ENCODE data around the gene PALLD.
"Not testable (repeated sequence)": the region's sequence is repeated elsewhere in the genome, so short reads cannot be mapped to it uniquely, and the experiment has no call there.

The PALLD gene

DNA sequence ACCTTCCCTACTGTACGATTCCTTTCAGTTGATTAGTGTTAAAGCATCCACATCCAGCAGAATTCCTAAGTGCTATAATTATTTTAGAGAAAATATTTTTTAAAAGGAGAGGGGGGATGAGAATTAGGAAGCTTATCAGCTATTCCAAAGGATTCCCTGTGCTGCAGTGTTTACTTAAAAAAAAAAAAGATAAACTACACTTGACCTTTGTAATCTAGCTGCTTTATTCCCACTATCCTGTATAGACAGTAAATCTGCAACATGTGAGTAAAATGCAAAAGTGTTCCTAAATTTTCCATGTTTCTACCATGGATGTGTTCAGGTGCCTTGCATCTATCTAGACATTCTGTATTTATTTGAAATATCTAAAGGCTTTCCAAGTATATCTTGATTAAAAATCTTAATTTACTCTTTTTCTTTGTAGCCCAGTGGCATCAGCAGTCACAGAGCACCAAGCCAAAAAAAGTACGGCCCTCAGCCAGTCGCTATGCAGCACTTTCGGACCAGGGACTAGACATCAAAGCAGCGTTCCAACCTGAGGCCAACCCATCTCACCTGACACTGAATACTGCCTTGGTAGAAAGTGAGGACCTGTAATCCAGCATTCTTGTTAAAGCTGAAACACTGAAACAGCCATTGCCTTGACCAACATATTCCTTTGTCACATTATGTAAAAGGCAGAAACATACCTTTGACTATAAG is 429.1 kb downstream of the PALLD start:
- ATAC-seq: no peak
- H3K4me3 Mint-ChIP-seq: no peak overlapping the region
- no peaks in the 10 kb centered on the region for H3K27me3 Mint-ChIP-seq

GRCh38 chr4:168928346-168928745 is 431.5 kb downstream of the PALLD start:
- H3K27me3 Mint-ChIP-seq: no peaks in the 10 kb centered on the region
- peaks cover 6% of the 10 kb centered on the region for H3K4me1 Mint-ChIP-seq
- DNase-seq (no peak), ATAC-seq (no peak)
- H3K27ac Mint-ChIP-seq: no peak overlapping the region
- H3K9me3 Mint-ChIP-seq: peaks cover 20 to 23% of the 10 kb centered on the region in 2 donors
- H3K4me3 Mint-ChIP-seq: no peak overlapping the region

More for the DNA sequence above, 429.1 kb downstream of the PALLD start:
- no peaks in the 10 kb centered on the region for H3K4me1 Mint-ChIP-seq
- DNase-seq: no peak
- no peak overlapping the region for H3K27ac Mint-ChIP-seq
- H3K9me3 Mint-ChIP-seq: no peaks in the 10 kb centered on the region

DNA sequence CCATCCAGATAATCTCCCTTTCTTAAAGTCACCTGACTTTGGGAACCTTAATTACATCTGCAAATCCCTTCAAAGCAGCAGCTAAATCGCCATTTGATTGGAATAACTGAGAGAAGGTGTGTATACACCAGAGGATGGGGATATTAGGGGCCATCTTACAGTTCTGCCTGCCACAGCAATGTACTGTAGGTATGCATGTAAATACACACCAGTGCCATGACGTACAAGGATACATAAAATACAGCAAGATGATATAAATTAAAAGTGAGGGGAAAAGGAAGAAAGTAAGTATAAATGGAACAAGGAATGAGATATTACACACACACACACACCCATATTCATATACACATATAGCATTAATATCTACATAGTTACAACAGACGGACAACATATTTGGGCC is 432.0 kb downstream of the PALLD start:
- DNase-seq (no peak), ATAC-seq (no peak)
- Mint-ChIP-seq H3K4me1 (peaks cover 6% of the 10 kb centered on the region), H3K4me3 (no peak overlapping the region), H3K9me3 (peaks cover 24 to 28% of the 10 kb centered on the region in 2 donors), H3K27ac (no peak overlapping the region), H3K27me3 (no peaks in the 10 kb centered on the region)

DNA sequence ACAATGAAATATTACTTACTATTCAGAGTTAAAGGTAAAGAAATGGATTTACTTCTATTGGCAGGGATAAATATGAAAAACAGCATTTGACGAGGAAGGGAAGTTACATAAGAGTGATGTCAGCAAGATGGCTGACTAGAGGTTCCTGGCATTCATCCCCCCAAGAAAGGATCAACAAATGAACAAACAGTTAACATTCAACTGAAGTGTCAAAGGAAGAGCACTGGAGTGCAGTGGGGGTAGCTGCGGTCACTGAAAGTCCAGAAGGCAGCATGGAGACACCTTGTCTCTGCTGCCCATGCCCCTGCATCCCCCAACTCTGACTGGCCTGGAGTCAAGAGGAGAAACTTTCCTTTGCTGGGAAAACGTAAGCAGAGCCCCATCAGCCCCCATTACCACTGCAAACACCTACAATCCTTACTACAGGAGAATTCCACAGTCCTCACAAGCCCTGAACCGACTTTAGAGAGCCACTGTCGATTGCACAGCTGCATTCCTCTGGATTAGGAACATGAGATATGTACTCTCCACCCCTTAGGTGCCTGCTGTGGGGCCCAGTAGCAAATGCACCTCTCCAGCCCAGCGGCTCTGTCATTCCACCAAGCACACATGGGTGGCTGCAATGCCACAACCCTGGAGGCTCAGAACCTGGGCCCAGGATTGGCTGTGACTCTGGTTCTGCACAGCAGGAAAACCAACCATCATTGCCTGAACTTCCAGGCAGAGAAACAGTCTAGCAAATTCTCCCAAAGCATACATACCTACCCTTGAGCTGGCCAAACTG is 433.8 kb downstream of the PALLD start:
- H3K27ac Mint-ChIP-seq: no peak overlapping the region
- ATAC-seq (no peak), DNase-seq (no peak)
- peaks cover 6% of the 10 kb centered on the region for H3K4me1 Mint-ChIP-seq
- H3K9me3 Mint-ChIP-seq: peaks cover 24 to 36% of the 10 kb centered on the region in 2 donors
- no peak overlapping the region for H3K4me3 Mint-ChIP-seq
- no peaks in the 10 kb centered on the region for H3K27me3 Mint-ChIP-seq

GRCh38 chr4:168931215-168931650 is 434.4 kb downstream of the PALLD start:
- Mint-ChIP-seq H3K9me3 (peaks cover 24 to 39% of the 10 kb centered on the region in 2 donors), H3K4me1 (peaks cover 6% of the 10 kb centered on the region), H3K27ac (no peak overlapping the region), H3K27me3 (no peaks in the 10 kb centered on the region), H3K4me3 (no peak overlapping the region)
- ATAC-seq (no peak), DNase-seq (no peak)

GRCh38 chr4:168932138-168932537 is 435.3 kb downstream of the PALLD start:
- DNase-seq (no peak), ATAC-seq (no peak)
- Mint-ChIP-seq H3K9me3 (peaks cover 33 to 48% of the 10 kb centered on the region in 2 donors), H3K27ac (no peak overlapping the region), H3K4me3 (no peak overlapping the region), H3K27me3 (no peaks in the 10 kb centered on the region), H3K4me1 (peaks cover 6% of the 10 kb centered on the region)

GRCh38 chr4:168933423-168933822 is 436.6 kb downstream of the PALLD start:
- DNase-seq: no peak
- Mint-ChIP-seq H3K27ac (no peak overlapping the region), H3K4me3 (no peak overlapping the region), H3K4me1 (peaks cover 6% of the 10 kb centered on the region), H3K27me3 (no peaks in the 10 kb centered on the region), H3K9me3 (peaks cover 45 to 61% of the 10 kb centered on the region in 2 donors)
- no peak for ATAC-seq

- peaks cover 51 to 60% of the 10 kb centered on the region in 2 donors for H3K9me3 Mint-ChIP-seq
- not testable (repeated sequence) for H3K27me3 Mint-ChIP-seq, H3K4me1 Mint-ChIP-seq, H3K4me3 Mint-ChIP-seq, ATAC-seq, H3K27ac Mint-ChIP-seq, DNase-seq
These were observed 440.6 kb downstream of the PALLD start for GRCh38 chr4:168937473-168937872.

GRCh38 chr4:168942985-168943384 is 446.1 kb downstream of the PALLD start:
- H3K4me3 Mint-ChIP-seq: no peak overlapping the region
- H3K4me1 Mint-ChIP-seq: no peaks in the 10 kb centered on the region
- ATAC-seq (no peak), DNase-seq (no peak)
- H3K9me3 Mint-ChIP-seq: peaks cover 22 to 27% of the 10 kb centered on the region in 2 donors
- H3K27me3 Mint-ChIP-seq: no peaks in the 10 kb centered on the region
- H3K27ac Mint-ChIP-seq: no peak overlapping the region

GRCh38 chr4:168945291-168945690 is 448.4 kb downstream of the PALLD start:
- Mint-ChIP-seq H3K27me3 (no peaks in the 10 kb centered on the region), H3K4me3 (no peak overlapping the region), H3K4me1 (no peaks in the 10 kb centered on the region), H3K9me3 (peaks cover 13 to 31% of the 10 kb centered on the region in 2 donors), H3K27ac (no peak overlapping the region)
- ATAC-seq: no peak
- no peak for DNase-seq

GRCh38 chr4:168952821-168953246 is 456.0 kb downstream of the PALLD start:
- not testable (repeated sequence) for H3K27me3 Mint-ChIP-seq, H3K4me3 Mint-ChIP-seq, DNase-seq, H3K4me1 Mint-ChIP-seq, ATAC-seq, H3K27ac Mint-ChIP-seq
- H3K9me3 Mint-ChIP-seq: peaks cover 23 to 46% of the 10 kb centered on the region in 2 donors

DNA sequence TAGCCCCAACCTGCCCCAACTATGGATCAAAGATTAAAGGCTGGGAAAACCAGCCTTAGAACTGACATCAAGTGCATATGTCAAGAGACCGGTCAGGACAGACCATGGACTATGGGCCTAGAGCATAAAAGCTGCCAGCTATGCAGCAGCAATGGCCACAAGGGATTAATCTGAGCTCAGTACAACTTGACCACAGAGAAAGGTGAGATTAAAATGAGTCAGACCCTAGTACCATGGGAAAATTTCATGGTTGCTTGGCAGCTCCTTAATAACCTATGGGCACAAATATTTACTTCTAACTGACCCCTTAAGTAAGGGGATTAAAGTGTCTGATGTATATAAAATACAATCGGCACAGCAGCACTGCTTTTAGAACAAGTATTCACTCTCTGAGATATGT is 458.8 kb downstream of the PALLD start:
- ATAC-seq (no peak), DNase-seq (no peak)
- H3K4me3 Mint-ChIP-seq: no peak overlapping the region
- H3K9me3 Mint-ChIP-seq: peaks cover 14 to 20% of the 10 kb centered on the region in 2 donors
- no peak overlapping the region for H3K27ac Mint-ChIP-seq
- H3K27me3 Mint-ChIP-seq: no peaks in the 10 kb centered on the region
- H3K4me1 Mint-ChIP-seq: no peaks in the 10 kb centered on the region

DNA sequence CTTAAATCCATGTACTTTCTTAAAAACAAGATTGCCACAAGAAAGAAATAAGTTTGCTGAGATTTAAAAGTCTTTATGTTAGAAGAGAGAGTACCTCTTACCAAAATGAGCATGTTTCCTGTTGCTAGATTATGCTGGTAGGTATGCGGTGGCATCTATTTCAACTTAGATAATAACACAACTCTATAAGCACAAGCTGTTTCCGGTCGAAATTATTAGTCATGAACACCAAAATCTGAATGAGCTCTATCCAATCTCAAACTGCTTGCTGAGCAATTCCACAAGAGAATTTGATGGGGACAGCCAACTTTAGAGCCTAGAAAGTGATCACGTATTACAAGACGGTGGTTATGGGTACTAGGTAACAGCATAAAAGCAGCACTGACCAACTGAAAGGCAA is 463.9 kb downstream of the PALLD start:
- ATAC-seq (no peak), DNase-seq (no peak)
- Mint-ChIP-seq H3K27ac (no peak overlapping the region), H3K9me3 (peaks cover 5 to 12% of the 10 kb centered on the region in 2 donors), H3K4me3 (no peak overlapping the region), H3K27me3 (no peaks in the 10 kb centered on the region), H3K4me1 (no peaks in the 10 kb centered on the region)

DNA sequence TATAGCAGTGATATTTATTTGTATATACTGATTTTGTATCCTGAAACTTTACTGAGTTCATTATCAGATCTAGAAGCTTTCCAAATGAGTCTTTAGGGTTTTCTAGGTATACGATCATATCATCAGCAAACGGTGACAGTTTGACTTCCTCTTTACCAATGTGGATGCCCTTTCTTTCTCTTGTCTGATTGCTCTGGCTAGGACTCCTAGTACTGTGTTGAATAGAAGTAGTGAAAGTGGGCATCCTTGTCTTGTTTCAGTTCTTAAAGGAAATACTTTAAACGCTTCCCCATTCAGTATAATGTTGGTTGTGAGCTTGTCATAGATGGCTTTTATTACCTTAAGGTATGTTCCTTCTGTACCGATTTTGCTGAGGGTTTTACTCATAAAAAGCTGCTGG is 475.7 kb downstream of the PALLD start:
- Mint-ChIP-seq H3K4me1 (no peaks in the 10 kb centered on the region), H3K27ac (no peak overlapping the region), H3K9me3 (peaks cover 24 to 34% of the 10 kb centered on the region in 2 donors), H3K27me3 (no peaks in the 10 kb centered on the region), H3K4me3 (no peak overlapping the region)
- ATAC-seq: no peak
- no peak for DNase-seq
